GM19452 (cell line): Measurements from ENCODE around the gene APOOL.
"Not testable (repeated sequence)": the region's sequence is repeated elsewhere in the genome, so short reads cannot be mapped to it uniquely, and the experiment has no call there.

ENCODE experiments used
- ATAC-seq: cut with Tn5 transposase; IDR thresholded peaks from one replicate; pipeline ENCODE4 v1.9.1; 2021; ENCODE audit not compliant: unreplicated experiment

Gene APOOL

GRCh38 chrX:85077247-85077646 is 73.6 kb downstream of the APOOL start:
- not testable (repeated sequence) for ATAC-seq

- peak; percentile 75 for ATAC-seq
Observed at GRCh38 chrX:85084770-85085393, 81.2 kb downstream of the APOOL start.

GRCh38 chrX:85089321-85089840 is 85.7 kb downstream of the APOOL start:
- no peak for ATAC-seq

- ATAC-seq, result no peak
Observed at GRCh38 chrX:85107407-85107806, 103.7 kb downstream of the APOOL start.

GRCh38 chrX:85108165-85108564 is 104.5 kb downstream of the APOOL start:
- ATAC-seq, result no peak

GRCh38 chrX:85109235-85109634 is 105.6 kb downstream of the APOOL start:
- no peak for ATAC-seq

GRCh38 chrX:85111347-85111746 is 107.7 kb downstream of the APOOL start:
- ATAC-seq, result no peak

- no peak for ATAC-seq
Observed at GRCh38 chrX:85112293-85112692, 108.6 kb downstream of the APOOL start.

GRCh38 chrX:85113746-85114145 is 110.1 kb downstream of the APOOL start:
- ATAC-seq, result no peak

GRCh38 chrX:85114171-85114570 is 110.5 kb downstream of the APOOL start:
- no peak for ATAC-seq

- ATAC-seq, result no peak
Observed at GRCh38 chrX:85114776-85115175, 111.1 kb downstream of the APOOL start.

GRCh38 chrX:85115252-85115651 is 111.6 kb downstream of the APOOL start:
- no peak for ATAC-seq

- ATAC-seq, result no peak
Observed at GRCh38 chrX:85136409-85136808, 132.7 kb downstream of the APOOL start.

- ATAC-seq, result no peak
Observed at GRCh38 chrX:85139422-85139821, 135.7 kb downstream of the APOOL start.

- no peak for ATAC-seq
Observed at GRCh38 chrX:85140964-85141363, 137.3 kb downstream of the APOOL start.
